D721Med (cell line): Measurements from ENCODE around the gene IMPG2.

ENCODE experiments used
- DNase-seq: peaks from one replicate; pipeline ENCODE4 v3.0.0; 2011; ENCODE audit warnings: low spot score; ENCODE audit not compliant: insufficient read length
- FAIRE-seq: peaks from 2 replicates; lab custom pipeline; 2011; peaks lifted over from hg19 to GRCh38; lab: Jason Lieb, UNC
- TF ChIP-seq, protein P1 (sequence below): IDR thresholded peaks from 2 replicates; pipeline ENCODE4 v1.5.1; 2012; ENCODE audit warnings: mild to moderate bottlenecking, control low read depth; ENCODE audit not compliant: insufficient read depth; ENCODE audit errors: missing control alignments

Gene IMPG2

DNA sequence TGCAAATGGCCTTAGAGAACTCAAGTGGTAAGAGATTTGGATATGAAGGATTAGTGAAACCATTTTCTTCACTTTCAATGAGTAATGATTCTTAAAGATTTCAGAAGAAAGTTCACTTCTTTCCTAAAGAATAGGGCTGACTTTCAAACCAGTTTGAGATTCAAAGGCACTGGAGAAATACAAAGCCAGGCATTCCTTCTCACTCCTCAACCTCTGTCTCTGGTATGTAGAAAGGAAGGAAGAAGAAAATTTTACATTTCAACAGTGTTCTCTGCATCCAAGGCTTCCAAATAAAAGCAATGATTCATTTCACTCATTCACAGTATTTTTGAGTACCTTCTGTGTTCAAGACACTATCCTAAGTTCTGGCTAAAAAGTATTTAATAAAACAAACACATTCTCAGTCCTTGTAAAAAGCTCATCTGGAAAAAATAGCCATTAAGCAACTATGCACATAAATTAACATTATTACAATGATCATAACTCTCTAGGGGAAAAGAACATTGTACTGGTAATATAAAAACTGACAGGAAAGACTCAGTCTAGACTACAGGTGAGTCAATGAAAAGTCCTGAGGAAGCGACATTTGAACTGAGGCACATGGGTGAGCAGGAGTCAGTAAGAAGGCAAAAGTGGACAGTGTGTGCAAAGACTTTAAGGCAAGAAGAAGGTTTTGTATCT lies 79.5 kb downstream of the IMPG2 start:
- FAIRE-seq (no peak), DNase-seq (no peak)

DNA sequence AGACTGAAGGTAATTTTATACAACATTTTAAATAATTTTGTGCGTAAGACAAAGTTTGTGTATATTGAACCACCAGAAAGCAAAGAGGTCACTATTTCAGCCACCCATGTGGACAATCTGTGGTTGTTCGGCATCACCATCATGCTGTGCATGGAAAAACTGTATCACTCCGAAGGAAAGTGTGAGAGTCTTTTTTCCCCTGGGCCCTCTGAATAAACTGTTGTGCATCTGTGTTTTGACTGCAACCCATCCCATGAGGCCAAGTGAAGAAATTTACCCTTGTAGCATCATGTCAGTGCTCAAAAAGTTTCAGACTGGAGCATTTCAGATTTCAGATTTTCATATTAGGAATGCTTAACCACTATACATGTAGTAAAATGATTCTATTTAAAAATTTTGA lies 85.3 kb downstream of the IMPG2 start:
- no peak for DNase-seq
- FAIRE-seq: no peak
- TF ChIP-seq, protein P1, sequence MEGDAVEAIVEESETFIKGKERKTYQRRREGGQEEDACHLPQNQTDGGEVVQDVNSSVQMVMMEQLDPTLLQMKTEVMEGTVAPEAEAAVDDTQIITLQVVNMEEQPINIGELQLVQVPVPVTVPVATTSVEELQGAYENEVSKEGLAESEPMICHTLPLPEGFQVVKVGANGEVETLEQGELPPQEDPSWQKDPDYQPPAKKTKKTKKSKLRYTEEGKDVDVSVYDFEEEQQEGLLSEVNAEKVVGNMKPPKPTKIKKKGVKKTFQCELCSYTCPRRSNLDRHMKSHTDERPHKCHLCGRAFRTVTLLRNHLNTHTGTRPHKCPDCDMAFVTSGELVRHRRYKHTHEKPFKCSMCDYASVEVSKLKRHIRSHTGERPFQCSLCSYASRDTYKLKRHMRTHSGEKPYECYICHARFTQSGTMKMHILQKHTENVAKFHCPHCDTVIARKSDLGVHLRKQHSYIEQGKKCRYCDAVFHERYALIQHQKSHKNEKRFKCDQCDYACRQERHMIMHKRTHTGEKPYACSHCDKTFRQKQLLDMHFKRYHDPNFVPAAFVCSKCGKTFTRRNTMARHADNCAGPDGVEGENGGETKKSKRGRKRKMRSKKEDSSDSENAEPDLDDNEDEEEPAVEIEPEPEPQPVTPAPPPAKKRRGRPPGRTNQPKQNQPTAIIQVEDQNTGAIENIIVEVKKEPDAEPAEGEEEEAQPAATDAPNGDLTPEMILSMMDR: no peak

More for the DNA sequence above, 79.5 kb downstream of the IMPG2 start:
- TF ChIP-seq, protein P1: no peak

DNA sequence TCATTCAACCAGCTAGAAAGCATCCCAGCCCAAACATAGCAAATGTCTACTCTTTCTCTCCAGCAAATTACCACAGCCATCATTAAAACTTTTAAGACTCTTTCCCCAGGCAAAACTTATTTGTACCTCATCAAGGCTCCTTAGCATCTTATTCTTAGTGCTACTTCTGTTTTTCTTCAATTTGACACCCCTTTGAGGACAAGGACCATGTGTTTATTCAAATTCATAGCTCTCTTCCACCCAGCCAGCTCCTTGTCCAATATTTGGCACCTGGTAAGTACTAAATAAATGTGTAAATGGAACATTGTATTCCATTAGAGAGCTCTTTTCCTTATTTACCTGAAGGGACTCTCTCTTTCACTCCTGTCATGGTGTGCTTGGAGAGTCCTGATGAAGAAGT lies 89.8 kb downstream of the IMPG2 start:
- DNase-seq (no peak), FAIRE-seq (no peak)
- TF ChIP-seq, protein P1: no peak

DNA sequence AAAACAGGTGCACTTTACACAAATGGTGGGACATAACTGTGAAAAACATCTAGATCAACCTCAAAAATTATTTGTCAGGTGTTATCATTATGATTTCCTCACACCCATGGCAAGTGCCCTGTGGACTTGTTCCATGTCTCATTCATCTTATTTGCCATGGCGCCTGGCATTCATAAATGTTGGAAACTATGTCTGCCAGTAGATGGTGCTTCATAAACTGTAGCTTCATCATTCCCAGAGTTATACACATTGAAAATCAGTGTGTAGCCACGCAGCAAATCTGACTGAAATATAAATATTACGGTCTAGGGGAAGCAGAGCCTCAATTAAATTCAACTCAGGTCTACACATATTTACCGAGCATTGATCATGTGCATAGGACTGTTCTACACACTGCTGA lies 90.7 kb downstream of the IMPG2 start:
- TF ChIP-seq, protein P1: peak; percentile 34
- FAIRE-seq: no peak
- no peak for DNase-seq

DNA sequence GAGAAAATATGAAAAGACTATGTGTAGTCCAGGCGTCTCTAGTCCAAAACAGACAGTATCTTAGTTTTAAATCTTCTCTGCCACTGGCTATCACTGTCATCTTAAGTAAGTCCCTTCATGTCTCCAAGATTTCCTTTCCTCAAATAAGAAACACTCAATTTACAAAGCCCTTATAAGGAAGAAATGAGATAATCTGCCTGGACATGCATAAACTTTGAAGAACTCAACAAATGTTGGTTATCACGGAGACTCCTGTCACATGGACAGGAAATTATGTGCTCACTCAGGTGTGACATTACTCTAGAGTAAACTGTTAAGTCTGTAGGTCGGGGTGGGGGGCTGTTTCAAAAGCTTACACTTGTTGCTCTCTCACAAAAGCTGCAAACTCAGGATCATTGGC lies 91.9 kb downstream of the IMPG2 start:
- no peak for DNase-seq
- TF ChIP-seq, protein P1: no peak
- FAIRE-seq: no peak

DNA sequence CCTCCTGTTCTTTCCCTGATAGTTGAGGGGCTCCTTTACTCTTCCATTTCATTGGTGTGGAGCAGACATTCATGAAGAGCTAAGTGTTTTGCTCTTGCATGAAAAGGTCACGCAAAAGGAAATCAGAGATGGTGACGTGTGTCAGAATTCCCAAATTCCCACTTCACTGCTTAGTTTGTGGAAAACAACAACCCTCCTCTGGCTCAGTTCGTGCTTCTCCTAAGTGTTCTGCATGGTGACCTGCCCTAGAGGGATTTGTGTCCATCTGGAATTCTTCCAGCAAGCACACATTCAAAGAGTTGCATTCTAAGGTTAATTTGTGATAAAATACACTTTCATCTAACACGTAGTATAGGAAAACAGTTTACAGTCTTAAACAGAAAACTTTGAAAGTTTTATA lies 95.6 kb downstream of the IMPG2 start:
- no peak for FAIRE-seq
- no peak for DNase-seq
- TF ChIP-seq, protein P1: no peak

DNA sequence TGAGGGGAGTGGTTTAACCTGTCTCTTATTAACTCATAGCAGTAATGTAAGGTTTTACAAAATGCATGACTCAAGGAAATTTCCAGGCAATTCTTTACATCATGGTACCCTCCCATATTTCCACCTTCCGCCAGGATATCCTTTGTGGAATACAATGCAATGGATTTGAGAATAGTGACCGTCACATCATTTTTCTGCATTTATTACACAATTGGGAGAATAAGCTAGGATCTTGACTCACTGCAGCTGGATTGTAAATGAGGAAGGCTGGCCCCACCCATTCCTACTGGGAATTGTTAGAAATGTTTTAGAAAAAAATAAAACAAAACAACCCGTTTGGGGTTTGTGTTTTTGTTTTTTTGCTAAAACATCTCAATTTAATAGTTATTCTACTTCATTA lies 97.4 kb downstream of the IMPG2 start:
- FAIRE-seq: no peak
- TF ChIP-seq, protein P1: no peak

More for the DNA sequence above, 97.4 kb downstream of the IMPG2 start:
- no peak for DNase-seq
